ENCODE measurements around the gene PODXL2.

DNA sequence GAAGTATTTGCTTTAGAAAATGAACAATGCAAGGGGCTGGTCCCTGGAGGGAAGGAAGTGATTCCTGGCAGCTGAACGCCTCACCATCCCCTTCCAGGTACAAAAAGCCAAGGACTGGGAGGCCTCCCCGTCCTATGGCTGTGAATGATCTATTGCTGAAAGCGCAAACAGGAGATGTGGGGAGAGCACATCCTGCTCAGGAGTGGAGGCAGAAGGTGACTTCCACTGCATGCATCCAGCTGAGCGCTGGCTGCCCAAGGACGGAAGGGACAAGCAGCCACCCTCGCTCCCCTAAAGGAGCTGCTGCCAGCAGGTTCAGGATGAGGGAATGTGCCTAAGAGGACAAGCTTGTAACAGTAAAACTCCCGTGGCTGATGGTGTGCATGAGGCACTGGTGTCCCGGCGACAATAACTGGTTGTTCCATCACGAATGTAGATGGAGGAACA lies 85.2 kb downstream of the PODXL2 start:
- no peak for TF ChIP-seq SP1 (IDR thresholded peaks at IDR 0.05)
- no peak for TF ChIP-seq L3MBTL2 (conservative IDR thresholded peaks at IDR 0.05)
